Limb (tissue), 2 donors: Measurements from ENCODE around the gene SRGAP3.

ENCODE experiments used
- DNase-seq, 2 donors: peaks; one replicate each; pipeline ENCODE4 v3.0.0-alpha.2; 2016; ENCODE audit errors: extremely low spot score in 2 of 2

The SRGAP3 gene

DNA sequence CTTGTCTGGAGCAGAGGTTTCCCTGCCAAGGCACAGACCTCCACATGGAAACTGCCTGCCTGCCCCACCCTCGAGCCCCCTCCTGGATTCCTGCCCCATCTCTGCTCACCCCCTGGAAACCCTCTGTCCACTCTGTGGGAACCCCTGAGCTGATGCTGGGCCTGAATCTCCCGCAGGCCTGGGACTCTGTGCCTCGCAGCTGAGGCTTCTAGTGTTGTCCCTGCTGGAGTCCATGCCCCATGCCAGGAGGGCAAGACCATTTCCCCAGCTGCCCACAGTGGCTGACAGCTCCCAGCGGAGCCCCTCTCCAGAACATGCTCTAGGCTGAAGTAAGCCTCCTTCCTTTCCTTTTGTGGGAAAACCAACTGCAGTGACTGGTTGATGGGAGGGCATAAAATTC, 46.9 kb downstream of the SRGAP3 start:
- no peak for DNase-seq

DNA sequence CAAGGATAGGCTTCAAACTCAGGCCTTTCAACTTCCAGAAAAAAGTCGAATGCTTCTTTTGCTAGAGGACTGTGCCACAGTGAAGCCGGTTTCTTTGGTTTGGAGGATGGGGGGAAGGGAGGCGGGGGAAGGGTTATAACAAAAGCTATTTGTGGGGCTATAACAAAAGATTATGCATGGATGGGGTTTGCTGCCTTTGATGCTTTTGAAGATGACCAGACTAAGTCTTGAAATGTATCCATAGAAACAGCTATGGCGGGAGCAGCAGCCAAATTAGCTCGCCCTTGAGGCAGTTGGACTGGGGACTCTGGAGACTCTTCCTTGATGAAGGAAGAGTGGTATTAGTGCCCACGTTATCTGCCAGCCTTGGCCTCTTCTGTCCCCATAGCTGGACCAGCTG, 47.5 kb downstream of the SRGAP3 start:
- no peak for DNase-seq

DNA sequence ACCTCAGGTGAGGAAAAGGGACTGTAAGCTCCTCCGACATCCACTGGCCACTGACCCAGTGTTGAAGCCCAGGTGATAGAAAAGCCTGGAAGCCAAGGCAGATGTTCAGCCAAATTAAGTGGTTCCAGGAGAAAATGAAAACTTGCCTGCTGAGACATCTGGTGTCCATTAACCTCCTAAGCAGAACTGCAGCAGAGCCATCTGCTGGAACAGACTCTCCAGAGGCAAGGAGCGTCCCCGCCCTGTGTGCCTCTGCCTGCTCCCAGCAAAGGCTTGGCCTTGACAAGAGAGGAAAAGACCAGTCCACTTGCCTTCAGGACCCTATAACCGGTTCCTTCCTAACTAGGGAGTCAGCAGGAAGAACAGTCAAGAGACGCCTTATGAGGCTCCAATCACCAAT, 48.2 kb downstream of the SRGAP3 start:
- peak; percentile 47 to 64 for DNase-seq

DNA sequence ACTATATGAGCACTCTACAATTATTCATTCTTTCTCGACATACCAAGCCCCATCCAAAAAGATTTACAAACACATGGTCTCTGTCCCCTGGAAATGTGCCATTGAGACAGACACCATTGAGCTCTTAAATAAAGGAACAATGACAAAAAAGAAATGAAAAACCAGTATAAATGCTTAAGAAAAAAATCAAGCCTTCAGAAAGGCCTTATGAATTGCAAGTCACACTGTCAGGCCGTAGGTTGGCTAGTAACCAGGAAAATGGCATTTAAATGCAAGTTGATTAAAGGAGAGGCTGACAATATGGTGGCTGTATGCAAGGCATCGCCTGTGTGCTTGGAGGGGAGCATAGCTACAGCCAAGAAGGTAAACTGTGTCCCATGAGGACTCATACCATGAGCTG, 49.7 kb downstream of the SRGAP3 start:
- no peak for DNase-seq

GRCh38 chr3:9198899-9199335, 50.5 kb downstream of the SRGAP3 start:
- no peak for DNase-seq

DNA sequence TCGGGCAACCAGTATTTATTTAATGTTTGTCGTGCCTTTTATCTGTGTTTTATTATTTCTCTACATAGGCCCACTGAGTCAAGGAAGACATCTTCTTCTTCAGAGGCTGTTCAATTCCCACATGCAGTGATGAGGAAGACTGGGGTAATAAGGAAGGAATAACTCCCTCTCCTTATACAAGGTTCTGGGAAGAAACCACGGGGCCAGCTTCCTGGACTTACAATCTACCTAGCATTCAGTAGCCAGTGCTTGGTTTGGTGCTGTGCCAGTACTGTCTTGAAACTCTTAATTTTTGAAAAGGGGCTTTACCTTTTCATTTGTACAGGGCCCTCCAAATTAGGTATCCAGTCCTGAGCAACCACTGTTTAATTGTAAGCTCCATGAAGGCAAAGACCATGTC, 51.2 kb downstream of the SRGAP3 start:
- DNase-seq = no peak

- peak in 1 of 2 donors; percentile 74 for DNase-seq
These were observed 53.4 kb downstream of the SRGAP3 start for GRCh38 chr3:9196020-9196419.

DNA sequence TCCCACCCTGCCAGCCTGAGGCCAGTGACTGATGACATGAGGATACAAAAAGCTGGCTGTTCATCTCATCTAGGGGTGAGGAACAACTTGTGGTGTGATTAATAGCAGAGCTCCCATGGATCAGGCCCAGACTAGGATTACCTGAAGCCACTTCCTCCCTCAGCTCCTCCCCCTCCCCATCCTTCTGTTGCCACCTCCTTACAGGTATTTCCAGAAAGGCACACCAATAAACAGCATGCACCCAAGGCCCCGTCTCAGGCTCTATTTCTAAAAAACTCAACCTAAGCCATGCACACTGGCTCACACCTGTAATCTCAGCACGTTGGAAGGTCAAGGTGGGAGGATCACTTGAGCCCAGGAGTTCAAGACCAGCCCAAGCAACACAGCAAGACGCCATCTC, 54.1 kb downstream of the SRGAP3 start:
- no peak for DNase-seq

- no peak for DNase-seq
These were observed 54.8 kb downstream of the SRGAP3 start for GRCh38 chr3:9194509-9195184.

GRCh38 chr3:9193633-9194195, 55.7 kb downstream of the SRGAP3 start:
- no peak for DNase-seq

DNA sequence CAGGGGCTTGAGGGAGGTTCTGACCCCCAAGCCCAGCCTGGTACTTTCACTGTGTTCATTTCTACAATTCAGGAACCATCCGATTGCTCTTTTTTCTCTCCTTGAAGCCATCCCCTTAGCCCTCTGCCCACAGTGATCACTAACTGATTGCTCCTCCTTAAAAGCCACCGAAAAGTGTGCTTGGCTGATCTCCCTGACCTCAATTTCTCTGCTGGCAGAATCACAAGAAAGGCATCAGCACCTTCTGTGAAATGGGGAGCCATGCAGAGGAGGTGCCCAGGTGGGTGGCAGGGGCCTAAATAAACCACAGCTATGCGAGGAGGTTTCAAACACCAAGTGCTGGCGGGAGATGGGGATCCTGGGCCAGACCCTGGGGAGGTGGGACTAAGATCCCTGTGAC, 56.2 kb downstream of the SRGAP3 start:
- DNase-seq = no peak

DNA sequence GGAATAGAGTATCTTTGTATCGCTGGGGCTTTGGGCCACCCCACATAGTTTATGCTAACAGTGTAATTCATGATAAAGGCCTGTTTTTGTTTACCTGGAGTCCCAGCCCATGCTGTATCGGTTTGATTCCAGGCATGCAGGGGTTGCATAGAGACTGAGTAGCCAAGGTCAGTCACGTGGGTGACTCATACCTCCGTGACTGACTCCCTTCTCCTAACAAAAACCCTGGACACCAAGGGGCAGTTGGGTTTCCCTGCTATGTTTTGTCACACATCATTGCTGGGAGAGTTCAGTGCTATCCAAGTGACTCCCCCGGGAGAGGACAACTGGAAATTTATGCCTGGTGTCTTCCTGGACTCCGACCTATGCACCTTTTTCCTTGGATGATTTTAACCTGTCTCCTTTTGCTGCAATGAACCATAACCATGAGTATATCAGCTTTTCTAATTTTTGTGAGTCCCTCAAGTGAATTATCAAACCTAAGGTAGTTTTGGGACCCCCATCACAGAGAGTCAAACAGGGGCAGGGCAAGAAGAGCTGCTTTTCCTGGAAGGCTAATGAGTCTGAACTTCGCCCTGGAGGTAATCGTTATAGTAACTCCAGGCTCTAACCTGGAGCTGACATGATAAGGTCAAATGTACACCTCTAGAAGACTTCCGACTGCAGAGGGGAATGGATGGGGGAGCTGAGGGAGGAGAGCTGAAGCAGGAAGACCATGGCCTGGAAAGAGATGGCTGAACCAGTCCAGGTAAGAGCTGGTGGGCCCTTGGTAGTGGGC, 57.0 kb downstream of the SRGAP3 start:
- DNase-seq = no peak

DNA sequence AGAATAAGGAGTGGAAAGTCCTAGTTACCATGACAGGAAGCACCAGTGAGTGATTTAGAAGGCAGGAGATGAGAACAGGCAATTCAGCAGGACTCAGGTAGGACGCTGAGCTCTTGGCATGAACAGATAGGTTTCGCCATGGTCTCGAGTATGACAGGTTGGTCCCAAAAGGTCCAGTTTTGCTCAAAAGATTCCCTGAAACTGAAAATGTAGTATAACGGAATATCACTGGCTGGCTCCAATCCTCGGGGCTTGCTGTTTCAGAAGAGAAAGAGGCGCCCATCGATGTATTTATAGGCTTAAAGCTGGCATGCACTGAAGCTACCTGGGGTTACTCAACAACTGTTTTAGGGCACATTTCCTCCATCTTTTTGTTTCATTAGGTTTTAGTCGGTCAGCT, 59.2 kb downstream of the SRGAP3 start:
- DNase-seq = no peak

DNA sequence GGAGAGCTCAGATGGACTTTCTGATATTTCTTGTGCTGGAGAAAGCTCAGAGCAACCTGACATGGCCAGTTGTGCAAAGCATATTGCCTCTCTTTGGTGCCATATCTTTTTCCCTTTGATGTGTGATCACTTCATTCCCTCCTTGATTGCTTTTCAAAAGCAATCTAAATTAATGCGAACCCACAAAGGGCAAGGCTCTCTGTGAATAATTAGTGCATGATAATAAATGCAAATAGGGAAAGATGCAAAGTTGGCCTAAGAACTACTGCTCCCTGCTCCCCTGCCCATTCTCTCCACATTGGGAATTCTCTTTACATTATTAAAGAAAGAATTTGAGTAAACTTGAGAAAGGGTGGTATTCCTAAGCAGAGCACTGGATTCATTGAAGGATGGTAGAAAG, 60.9 kb downstream of the SRGAP3 start:
- DNase-seq = no peak

- no peak for DNase-seq
These were observed 63.7 kb downstream of the SRGAP3 start for GRCh38 chr3:9185701-9186100.

DNA sequence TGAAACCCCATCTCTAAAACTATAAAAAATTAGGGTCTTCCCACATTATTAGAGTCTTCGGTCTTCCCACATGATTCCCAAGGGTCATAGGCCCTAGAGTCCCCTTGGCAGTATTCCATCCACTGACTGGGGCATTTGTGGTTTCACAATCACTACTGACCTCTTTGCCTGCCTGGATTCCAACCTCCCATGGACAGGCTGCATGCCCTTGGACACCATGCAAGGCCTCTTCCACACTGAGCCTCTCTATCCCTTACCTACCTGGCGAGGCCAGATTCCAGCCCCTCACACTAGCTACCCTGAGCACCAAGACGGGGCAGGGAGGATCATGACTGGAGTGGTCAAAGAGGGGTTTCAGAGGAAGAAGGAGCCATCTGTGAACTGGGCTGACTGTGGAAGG, 64.4 kb downstream of the SRGAP3 start:
- no peak for DNase-seq

- no peak for DNase-seq
These were observed 65.0 kb downstream of the SRGAP3 start for GRCh38 chr3:9184461-9184835.

- peak; percentile 74 to 80 for DNase-seq
These were observed 65.5 kb downstream of the SRGAP3 start for GRCh38 chr3:9183811-9184460.

GRCh38 chr3:9183011-9183410, 66.4 kb downstream of the SRGAP3 start:
- DNase-seq = no peak

DNA sequence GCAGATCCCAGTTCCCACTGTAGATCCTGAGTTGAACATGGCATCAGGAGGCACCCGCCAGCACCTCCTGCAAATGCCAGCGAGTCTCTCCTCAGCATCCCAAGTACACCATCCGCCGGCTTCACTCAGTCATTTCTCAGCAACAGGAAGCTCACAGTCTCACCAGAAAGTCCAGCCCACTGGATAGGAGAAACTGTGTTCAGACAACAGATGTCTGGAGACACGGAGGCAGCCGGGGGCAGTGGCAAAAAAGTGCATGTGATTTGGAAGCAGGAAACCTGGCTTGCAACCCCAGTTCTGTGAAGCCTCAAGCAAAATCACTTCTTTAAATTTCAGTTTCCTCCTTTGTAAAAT, 68.7 kb downstream of the SRGAP3 start:
- no peak for DNase-seq

- DNase-seq = no peak
These were observed 69.4 kb downstream of the SRGAP3 start for GRCh38 chr3:9179826-9180763.
